ENCODE measurements around the gene EDA.

- TF ChIP-seq CTCF (IDR thresholded peaks at IDR 0.05): no peak
- TF ChIP-seq POLR2A (IDR thresholded peaks at IDR 0.05): no peak
Measured at GRCh38 chrX:70052895-70053615, 437.1 kb downstream of the EDA start.

Data from thyroid gland (tissue), 4 donors.